Hair follicle dermal papilla cell (primary cell): ENCODE results near the gene TAGAP. TPM values are rescaled to one million over a fixed set of nuclear protein-coding genes. Genes with fewer than 3 reads are reported as not detected.

ENCODE experiments used
- total RNA-seq: library from RNA; depleted of rRNA; stranded (reverse); fragments of >200 nt; gene quantifications from 2 replicates; pipeline ENCODE4 v1.2.3, GENCODE V29; 2012

The TAGAP gene, protein sequence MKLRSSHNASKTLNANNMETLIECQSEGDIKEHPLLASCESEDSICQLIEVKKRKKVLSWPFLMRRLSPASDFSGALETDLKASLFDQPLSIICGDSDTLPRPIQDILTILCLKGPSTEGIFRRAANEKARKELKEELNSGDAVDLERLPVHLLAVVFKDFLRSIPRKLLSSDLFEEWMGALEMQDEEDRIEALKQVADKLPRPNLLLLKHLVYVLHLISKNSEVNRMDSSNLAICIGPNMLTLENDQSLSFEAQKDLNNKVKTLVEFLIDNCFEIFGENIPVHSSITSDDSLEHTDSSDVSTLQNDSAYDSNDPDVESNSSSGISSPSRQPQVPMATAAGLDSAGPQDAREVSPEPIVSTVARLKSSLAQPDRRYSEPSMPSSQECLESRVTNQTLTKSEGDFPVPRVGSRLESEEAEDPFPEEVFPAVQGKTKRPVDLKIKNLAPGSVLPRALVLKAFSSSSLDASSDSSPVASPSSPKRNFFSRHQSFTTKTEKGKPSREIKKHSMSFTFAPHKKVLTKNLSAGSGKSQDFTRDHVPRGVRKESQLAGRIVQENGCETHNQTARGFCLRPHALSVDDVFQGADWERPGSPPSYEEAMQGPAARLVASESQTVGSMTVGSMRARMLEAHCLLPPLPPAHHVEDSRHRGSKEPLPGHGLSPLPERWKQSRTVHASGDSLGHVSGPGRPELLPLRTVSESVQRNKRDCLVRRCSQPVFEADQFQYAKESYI
- not detected in 2 replicates for total RNA-seq

DNA sequence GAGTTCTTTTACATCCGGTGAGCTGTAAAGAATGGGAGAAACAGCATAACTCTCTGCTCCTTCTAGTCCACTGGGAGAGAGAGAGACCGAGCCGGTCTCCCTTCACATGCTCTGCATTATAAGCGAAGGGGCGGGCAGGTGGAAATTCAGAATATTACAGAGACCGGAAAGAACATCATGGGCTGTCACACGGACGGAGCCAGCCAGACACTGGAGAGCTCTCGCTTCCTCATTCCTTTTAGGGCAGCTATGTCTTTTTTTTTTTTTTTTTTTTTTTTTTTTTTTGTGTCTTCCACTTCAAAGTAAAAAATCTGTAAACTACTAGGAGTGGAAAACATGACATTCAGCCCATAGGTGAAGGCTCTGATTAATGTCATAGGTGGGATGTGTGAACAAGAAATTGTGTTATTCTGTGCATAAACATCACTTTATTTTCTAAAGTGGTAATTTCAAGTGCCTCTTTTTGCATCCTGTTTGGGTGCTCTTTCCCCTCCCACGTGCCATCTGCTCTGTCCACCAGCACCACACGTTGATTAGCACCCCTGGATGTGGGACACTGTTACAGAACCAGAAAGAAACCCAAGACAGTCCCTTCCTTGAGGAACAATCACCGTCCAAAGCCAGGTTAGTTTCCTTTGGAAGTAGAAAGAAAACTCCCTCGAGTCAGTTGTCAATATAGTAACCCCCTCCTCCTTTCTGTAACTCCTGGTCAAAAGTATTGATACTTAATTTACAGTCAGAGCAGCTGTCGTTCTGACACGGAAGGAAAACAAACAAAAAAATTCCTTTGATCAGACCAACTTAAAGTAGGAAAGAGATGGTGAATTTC lies at the start of gene TAGAP:
TSS of gene TAGAP (minus strand) at position 93 of the 829 bp plus-strand sequence. CDS start 845 bp downstream, outside the sequence.

DNA sequence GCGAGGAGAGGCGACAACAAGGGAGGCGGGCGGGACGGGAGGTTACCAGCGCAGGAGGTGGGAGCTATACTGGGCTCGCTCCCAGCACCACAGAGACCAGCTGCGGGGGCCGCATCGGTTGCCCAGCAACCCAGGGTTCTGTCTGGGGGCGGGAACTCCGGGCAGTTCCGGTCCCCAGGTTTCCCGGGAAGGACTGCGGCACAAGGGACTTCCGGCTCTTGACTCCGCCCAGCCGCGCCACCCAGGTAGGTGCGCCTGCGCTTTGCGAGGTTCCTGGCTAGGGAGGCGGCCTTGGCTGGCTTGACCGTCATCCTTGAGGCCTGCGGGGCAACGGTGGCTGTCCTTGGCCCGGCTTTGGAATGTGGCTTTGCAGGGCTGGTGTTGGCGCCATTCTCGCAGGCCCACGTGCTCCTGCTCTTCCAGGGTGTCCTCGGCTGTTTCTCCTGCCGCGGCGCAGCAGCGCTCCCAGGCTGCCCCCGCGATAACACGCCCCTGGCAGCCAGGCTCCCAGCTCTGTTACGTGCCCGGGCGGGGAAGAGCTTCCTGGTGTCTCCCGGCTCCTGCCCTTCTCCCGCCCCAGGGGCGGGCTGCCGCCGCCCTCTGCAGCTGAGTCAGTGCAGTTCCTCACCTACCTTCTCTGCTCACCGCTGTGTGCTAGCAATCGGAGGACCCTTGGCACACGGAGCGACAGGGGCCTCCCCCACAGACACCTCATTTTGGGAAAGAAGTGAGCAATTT lies 45.0 kb downstream of the TAGAP start, which contains the start of gene RSPH3:
TSS of gene RSPH3 (minus strand) at position 537 of the 738 bp plus-strand sequence. CDS start 652 bp downstream, outside the sequence.

Other genes with a start within 250 kb of the TAGAP start
- 36.9 and 38.3 TPM in 2 replicates for gene EZR, start 225.6 kb downstream of the TAGAP start, total RNA-seq
- gene RSPH3, start 44.8 kb downstream of the TAGAP start, total RNA-seq = 6.3 and 7.3 TPM in 2 replicates
- 1.1 and 2.1 TPM in 2 replicates for gene FNDC1, start 124.4 kb upstream of the TAGAP start, total RNA-seq